HepG2 (cell line): Measurements from ENCODE around the gene ZMYND8. TPM values are rescaled to one million over a fixed set of nuclear protein-coding genes. Genes with fewer than 3 reads are reported as not detected.

Experiments
- ATAC-seq: fragments of 200-7000 bp; cut with Tn5 transposase; 3 replicates; pipeline ENCODE4 v1.9.1; 2020; ENCODE audit warnings: mild to moderate bottlenecking, moderate library complexity
- BruUV-seq: library from RNA; stranded (reverse); fragments of 400-500 nt; replicated peaks from 2 replicates; lab custom pipeline; 2021; lab: Mats Ljungman, UMichigan
- CTCF ChIA-PET: fragments of 300-600 bp; formaldehyde crosslinking; extraction: SDS; loops from one replicate; lab custom pipeline; 2021; ENCODE audit warnings: low total read pairs, inconsistent platforms, low intra/inter-chr PET ratio; lab: Yijun Ruan, JAX
- POLR2A ChIA-PET: fragments of 350-600 bp; sonication (Branson Sonifier 250); formaldehyde crosslinking; loops from one replicate; lab custom pipeline; 2020; ENCODE audit warnings: antibody characterized with exemption, inconsistent platforms; lab: Yijun Ruan, JAX
- DNase-seq: peaks from one replicate; pipeline ENCODE4 v3.0.0-alpha.2; 2015; ENCODE audit warnings: low spot score
- FAIRE-seq: peaks from 3 replicates; lab custom pipeline; 2011; peaks lifted over from hg19 to GRCh38; lab: Jason Lieb, UNC
- H2AFZ ChIP-seq: one replicate; pipeline ENCODE4 v1.6.1; 2011; ENCODE audit warnings: low read length, inconsistent platforms
- H3K27ac ChIP-seq: fragments of 300-600 bp; 3 replicates; pipeline ENCODE4 v1.8.0; 2011; ENCODE audit warnings: mixed run types, mild to moderate bottlenecking, mixed read lengths, low read length, inconsistent platforms; ENCODE audit not compliant: insufficient read depth; ENCODE audit errors: extremely low read length
- H3K27me3 ChIP-seq, 2 experiments: fragments of 200-600 bp in 1 of 2; 2 replicates in 1 of 2; 3 replicates in 1 of 2; pipeline versions ENCODE4 v1.6.0 to v1.8.0; 2011; ENCODE audit warnings: low read length in 2 of 2, mild to moderate bottlenecking in 2 of 2, moderate library complexity in 2 of 2, inconsistent platforms in 1 of 2; ENCODE audit not compliant: insufficient read depth in 2 of 2, control insufficient read depth in 1 of 2
- H3K36me3 ChIP-seq, 2 experiments: fragments of 200-600 bp in 1 of 2; replicated peaks in 1 of 2; 2 replicates in 1 of 2; 3 replicates in 1 of 2; pipeline versions ENCODE4 v1.5.1 to v1.8.0; 2011; ENCODE audit warnings: low read length in 2 of 2, inconsistent platforms in 1 of 2; ENCODE audit not compliant: insufficient read depth in 2 of 2, control insufficient read depth in 1 of 2
- H3K4me1 ChIP-seq: 2 replicates; pipeline ENCODE4 v1.5.1; 2012; ENCODE audit warnings: low read length, inconsistent platforms; ENCODE audit not compliant: insufficient read depth
- H3K4me2 ChIP-seq: 2 replicates; pipeline ENCODE4 v1.6.0; 2011; ENCODE audit warnings: low read depth, low read length, inconsistent platforms
- H3K4me3 ChIP-seq, 3 experiments: fragments of 200-600 bp in 1 of 3; sonication (generic), shearing (Covaris generic) in 1 of 3; replicated peaks in 1 of 3; 2 replicates each; pipeline ENCODE4 v1.5.1; 2011 to 2016; ENCODE audit warnings: low read length in 3 of 3, inconsistent platforms in 2 of 3, low read depth in 2 of 3, mild to moderate bottlenecking in 2 of 3, control low read depth in 1 of 3, mixed read lengths in 1 of 3; ENCODE audit not compliant: insufficient read depth in 1 of 3
- H3K79me2 ChIP-seq: one replicate; pipeline ENCODE4 v1.6.1; 2011; ENCODE audit warnings: low read length, inconsistent platforms; ENCODE audit not compliant: insufficient read depth
- H3K9ac ChIP-seq: 2 replicates; pipeline ENCODE4 v1.6.0; 2011; ENCODE audit warnings: mild to moderate bottlenecking, low read depth, low read length, inconsistent platforms; ENCODE audit not compliant: insufficient read depth
- H3K9me3 ChIP-seq: 2 replicates; pipeline ENCODE4 v1.5.1; 2012; ENCODE audit warnings: mild to moderate bottlenecking, low read length
- H4K20me1 ChIP-seq: 2 replicates; pipeline ENCODE4 v1.6.0; 2011; ENCODE audit warnings: inconsistent platforms, mild to moderate bottlenecking, low read length, moderate library complexity; ENCODE audit not compliant: insufficient read depth
- ARNT ChIP-seq: fragments of 450-650 bp; IDR thresholded peaks from 2 replicates; pipeline ENCODE4 v1.6.1; 2017
- EP300 ChIP-seq, 3 experiments: sonication (generic) in 1 of 3; formaldehyde crosslinking in 1 of 3; IDR thresholded peaks; 2 replicates each; pipeline versions ENCODE4 v1.5.1 to v1.6.1; 2011 to 2020; ENCODE audit warnings: low read depth in 2 of 3, low read length in 2 of 3, borderline replicate concordance in 1 of 3, improper control_type of control experiment in 1 of 3, mild to moderate bottlenecking in 1 of 3, missing genetic modification reagents in 1 of 3, moderate library complexity in 1 of 3
- HNRNPK ChIP-seq: fragments of 200-400 bp; formaldehyde crosslinking; IDR thresholded peaks from 2 replicates; pipeline ENCODE4 v1.6.1; 2018; ENCODE audit warnings: low read length, low read depth, moderate library complexity, mild to moderate bottlenecking; ENCODE audit not compliant: poor library complexity, severe bottlenecking
- JUNB ChIP-seq: sonication (generic); formaldehyde crosslinking; IDR thresholded peaks from 2 replicates; pipeline ENCODE4 v1.8.0; 2022; ENCODE audit warnings: missing genetic modification reagents, mild to moderate bottlenecking, borderline replicate concordance
- NFYC ChIP-seq: IDR thresholded peaks from 2 replicates; pipeline ENCODE4 v1.6.1; 2016; ENCODE audit warnings: missing genetic modification reagents, missing compliant biosample characterization
- RNF2 ChIP-seq: fragments of 450-650 bp; conservative IDR thresholded peaks from 2 replicates; pipeline ENCODE4 v1.6.1; 2016; ENCODE audit warnings: low read depth
- SAP130 ChIP-seq: IDR thresholded peaks from 2 replicates; pipeline ENCODE4 v1.6.1; 2016; ENCODE audit warnings: low read depth
- SMAD9 ChIP-seq: sonication (generic); formaldehyde crosslinking; IDR thresholded peaks from 2 replicates; pipeline ENCODE4 v1.5.1; 2020; ENCODE audit warnings: mild to moderate bottlenecking, missing genetic modification reagents
- SRF ChIP-seq: IDR thresholded peaks from 2 replicates; pipeline ENCODE4 v1.6.1; 2011; ENCODE audit warnings: mild to moderate bottlenecking, low read depth, low read length, moderate library complexity
- ZFP37 ChIP-seq: sonication (generic); formaldehyde crosslinking; IDR thresholded peaks from 2 replicates; pipeline ENCODE4 v1.4.0; 2020; ENCODE audit warnings: missing genetic modification reagents, borderline replicate concordance
- ZNF292 ChIP-seq: sonication (generic); formaldehyde crosslinking; IDR thresholded peaks from 2 replicates; pipeline ENCODE4 v1.8.1; 2022; ENCODE audit warnings: mild to moderate bottlenecking, low read depth, missing genetic modification reagents, borderline replicate concordance
- ZNF343 ChIP-seq: sonication (generic); formaldehyde crosslinking; IDR thresholded peaks from 2 replicates; pipeline ENCODE4 v1.4.0; 2020; ENCODE audit warnings: mild to moderate bottlenecking, missing genetic modification reagents
- ZNF382 ChIP-seq: sonication (generic); formaldehyde crosslinking; IDR thresholded peaks from 2 replicates; pipeline ENCODE4 v1.5.0; 2020; ENCODE audit warnings: missing genetic modification reagents, mild to moderate bottlenecking, borderline replicate concordance
- ZNF543 ChIP-seq: sonication (generic); formaldehyde crosslinking; IDR thresholded peaks from 2 replicates; pipeline ENCODE4 v1.4.0; 2020; ENCODE audit warnings: mild to moderate bottlenecking, missing genetic modification reagents
- WGBS: methylation state at CpG from one replicate; pipeline ENCODE4 v1.1.6; 2017; ENCODE audit warnings: low lambda C conversion rate; 5-methylcytosine and 5-hydroxymethylcytosine counted together
- in situ Hi-C: cut with HindIII; loops from 2 replicates; pipeline ENCODE4 v1.10.0; 2017; ENCODE audit warnings: low pct_unique_long_range_greater_than_20kb; ENCODE audit not compliant: extremely low pct_ligation_motif_present
- intact Hi-C: fragments of 100-400 bp; cut with micrococcal nuclease; formaldehyde crosslinking; loops from one replicate; pipeline ENCODE4 v1.10.0; 2022; ENCODE audit not compliant: unreplicated experiment
- polyA plus RNA-seq, 8 experiments: library from polyadenylated mRNA; depleted of rRNA in 3 of 8; stranded (reverse) in 7 of 8; unstranded in 1 of 8; fragments of >200 nt; fragmentation: Illumina TruSeq in 4 of 8; extraction: Trizol in 4 of 8; gene quantifications; 2 replicates each; pipeline versions ENCODE4 v1.2.1 to v1.2.3, GENCODE V29; 2011 to 2016; ENCODE audit warnings: low read depth in 4 of 8, missing spikeins in 1 of 8, mixed read lengths in 1 of 8; ENCODE audit not compliant: insufficient read depth in 1 of 8
- total RNA-seq, 5 experiments: library from RNA; depleted of rRNA; stranded (reverse); fragments of >200 nt; fragmentation: Illumina TruSeq; extraction: Trizol; gene quantifications; 2 replicates each; pipeline ENCODE4 v1.2.3, GENCODE V29; 2016; ENCODE audit warnings: low read depth in 1 of 5
- TF ChIP-seq, protein P1 (sequence below): sonication (generic); formaldehyde crosslinking; IDR thresholded peaks from 2 replicates; pipeline ENCODE4 v1.5.1; 2020; ENCODE audit warnings: mild to moderate bottlenecking, moderate library complexity, missing genetic modification reagents
- TF ChIP-seq, protein P2 (sequence below): sonication (generic); formaldehyde crosslinking; IDR thresholded peaks from 2 replicates; pipeline ENCODE4 v1.4.0; 2020; ENCODE audit warnings: mild to moderate bottlenecking, missing genetic modification reagents, borderline replicate concordance

Gene ZMYND8
- total and polyA plus RNA-seq, 2 of the 13 experiments (the other 11 are each of a cell fraction or from before 2014, with no cell fraction given), result 53.9 to 84.7 TPM

DNA sequence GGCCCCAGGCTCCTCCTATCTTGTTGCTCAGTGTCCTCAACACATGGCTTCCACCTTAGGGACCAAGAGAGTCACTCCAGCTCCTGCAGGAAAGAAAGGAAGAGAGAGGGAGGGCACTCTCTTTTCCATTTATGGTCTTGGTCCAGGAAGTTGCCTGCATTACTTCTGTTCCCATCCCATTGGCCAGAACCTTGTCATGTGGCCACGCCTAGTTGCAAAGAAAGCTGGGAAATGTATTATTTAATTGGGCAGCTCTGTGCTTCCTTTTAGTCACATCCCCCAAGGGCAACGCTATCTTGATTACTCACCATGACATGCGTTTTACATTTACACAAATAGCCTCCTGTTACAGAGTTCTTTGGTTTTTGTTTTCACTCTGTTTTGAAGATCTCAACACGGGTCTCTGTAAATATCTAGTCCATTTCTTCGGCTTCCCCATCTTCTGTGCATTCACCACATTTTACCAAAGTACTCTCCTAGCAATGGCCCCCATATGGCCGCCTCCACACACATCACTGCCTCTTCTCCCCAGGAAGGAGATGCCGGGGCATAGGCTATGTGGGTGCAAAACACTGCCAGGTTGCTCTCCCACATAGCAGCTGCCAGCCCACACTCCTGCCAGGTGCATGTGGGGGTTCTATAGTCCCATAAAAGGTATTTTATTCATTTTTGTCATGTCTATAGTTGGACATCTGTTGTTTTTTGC is 35.7 kb upstream of the ZMYND8 start:
- Histone ChIP-seq H3K27me3 (no peaks in the 10 kb centered on the region), H3K4me3 (no peak overlapping the region), H4K20me1 (no peaks in the 10 kb centered on the region), H2AFZ (peak overlapping the region; percentile 13), H3K4me1 (peaks cover 38% of the 10 kb centered on the region), H3K79me2 (no peaks in the 10 kb centered on the region), H3K36me3 (no peaks in the 10 kb centered on the region), H3K27ac (no peak overlapping the region), H3K9me3 (no peaks in the 10 kb centered on the region), H3K4me2 (peak overlapping the region; percentile 20), H3K9ac (no peak overlapping the region)
- ATAC-seq (peak; percentile 53), DNase-seq (peak; percentile 71), FAIRE-seq (no peak)
- 72% methylated on average over 7 of the region's 7 CpGs for WGBS
- intact Hi-C loops (loop anchor here (10.0 kb wide), 1 partner anchor 63 kb away; no protein-coding TSS in a partner anchor), in situ Hi-C loops (loop anchor here (25.0 kb wide), 1 partner anchor 630 kb away; no protein-coding TSS in a partner anchor)
- BruUV-seq, result no TSS peak
- POLR2A ChIA-PET, result interaction anchor here (0.6 to 3.2 kb wide), 10 partner anchors 8 to 110 kb away, joined by 3 to 26 read pairs (median 4); partner anchors contain the start of genes NCOA3 and ZMYND8
- CTCF ChIA-PET, result no interaction called here
- TF ChIP-seq NFYC (CRISPR knock-in tag), result peak; percentile 71
- TF ChIP-seq, protein P1, sequence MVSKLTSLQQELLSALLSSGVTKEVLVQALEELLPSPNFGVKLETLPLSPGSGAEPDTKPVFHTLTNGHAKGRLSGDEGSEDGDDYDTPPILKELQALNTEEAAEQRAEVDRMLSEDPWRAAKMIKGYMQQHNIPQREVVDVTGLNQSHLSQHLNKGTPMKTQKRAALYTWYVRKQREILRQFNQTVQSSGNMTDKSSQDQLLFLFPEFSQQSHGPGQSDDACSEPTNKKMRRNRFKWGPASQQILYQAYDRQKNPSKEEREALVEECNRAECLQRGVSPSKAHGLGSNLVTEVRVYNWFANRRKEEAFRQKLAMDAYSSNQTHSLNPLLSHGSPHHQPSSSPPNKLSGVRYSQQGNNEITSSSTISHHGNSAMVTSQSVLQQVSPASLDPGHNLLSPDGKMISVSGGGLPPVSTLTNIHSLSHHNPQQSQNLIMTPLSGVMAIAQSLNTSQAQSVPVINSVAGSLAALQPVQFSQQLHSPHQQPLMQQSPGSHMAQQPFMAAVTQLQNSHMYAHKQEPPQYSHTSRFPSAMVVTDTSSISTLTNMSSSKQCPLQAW (CRISPR knock-in tag), result peak; percentile 25; the same call in 1 of the 2 replicates
- TF ChIP-seq ZNF292 (CRISPR knock-in tag), result no peak
- TF ChIP-seq RNF2, result no peak
- TF ChIP-seq SAP130 (CRISPR knock-in tag), result 0 out of 2 replicates have a peak, but pooled peaks have one; percentile 14
- TF ChIP-seq ZNF382 (CRISPR knock-in tag), result no peak
- peak; percentile 94 for TF ChIP-seq SRF
- no peak for TF ChIP-seq ARNT
- TF ChIP-seq JUNB, result no peak
- no peak for TF ChIP-seq ZFP37 (CRISPR knock-in tag)
- TF ChIP-seq HNRNPK, result no peak
- TF ChIP-seq SMAD9 (CRISPR knock-in tag), result no peak
- TF ChIP-seq, protein P2, sequence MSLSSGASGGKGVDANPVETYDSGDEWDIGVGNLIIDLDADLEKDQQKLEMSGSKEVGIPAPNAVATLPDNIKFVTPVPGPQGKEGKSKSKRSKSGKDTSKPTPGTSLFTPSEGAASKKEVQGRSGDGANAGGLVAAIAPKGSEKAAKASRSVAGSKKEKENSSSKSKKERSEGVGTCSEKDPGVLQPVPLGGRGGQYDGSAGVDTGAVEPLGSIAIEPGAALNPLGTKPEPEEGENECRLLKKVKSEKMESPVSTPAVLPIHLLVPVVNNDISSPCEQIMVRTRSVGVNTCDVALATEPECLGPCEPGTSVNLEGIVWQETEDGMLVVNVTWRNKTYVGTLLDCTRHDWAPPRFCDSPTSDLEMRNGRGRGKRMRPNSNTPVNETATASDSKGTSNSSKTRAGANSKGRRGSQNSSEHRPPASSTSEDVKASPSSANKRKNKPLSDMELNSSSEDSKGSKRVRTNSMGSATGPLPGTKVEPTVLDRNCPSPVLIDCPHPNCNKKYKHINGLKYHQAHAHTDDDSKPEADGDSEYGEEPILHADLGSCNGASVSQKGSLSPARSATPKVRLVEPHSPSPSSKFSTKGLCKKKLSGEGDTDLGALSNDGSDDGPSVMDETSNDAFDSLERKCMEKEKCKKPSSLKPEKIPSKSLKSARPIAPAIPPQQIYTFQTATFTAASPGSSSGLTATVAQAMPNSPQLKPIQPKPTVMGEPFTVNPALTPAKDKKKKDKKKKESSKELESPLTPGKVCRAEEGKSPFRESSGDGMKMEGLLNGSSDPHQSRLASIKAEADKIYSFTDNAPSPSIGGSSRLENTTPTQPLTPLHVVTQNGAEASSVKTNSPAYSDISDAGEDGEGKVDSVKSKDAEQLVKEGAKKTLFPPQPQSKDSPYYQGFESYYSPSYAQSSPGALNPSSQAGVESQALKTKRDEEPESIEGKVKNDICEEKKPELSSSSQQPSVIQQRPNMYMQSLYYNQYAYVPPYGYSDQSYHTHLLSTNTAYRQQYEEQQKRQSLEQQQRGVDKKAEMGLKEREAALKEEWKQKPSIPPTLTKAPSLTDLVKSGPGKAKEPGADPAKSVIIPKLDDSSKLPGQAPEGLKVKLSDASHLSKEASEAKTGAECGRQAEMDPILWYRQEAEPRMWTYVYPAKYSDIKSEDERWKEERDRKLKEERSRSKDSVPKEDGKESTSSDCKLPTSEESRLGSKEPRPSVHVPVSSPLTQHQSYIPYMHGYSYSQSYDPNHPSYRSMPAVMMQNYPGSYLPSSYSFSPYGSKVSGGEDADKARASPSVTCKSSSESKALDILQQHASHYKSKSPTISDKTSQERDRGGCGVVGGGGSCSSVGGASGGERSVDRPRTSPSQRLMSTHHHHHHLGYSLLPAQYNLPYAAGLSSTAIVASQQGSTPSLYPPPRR, result no peak
- peak in 1 of 2 experiments; percentile 18; a peak in 1 of 4 replicates for TF ChIP-seq EP300 (IDR thresholded peaks at IDR 0.05; ENCODE audit: low read depth in 2 of 2, low read length in 2 of 2)
- TF ChIP-seq EP300 (CRISPR knock-in tag; IDR thresholded peaks at IDR 0.05; ENCODE audit: borderline replicate concordance), result no peak
- TF ChIP-seq ZNF543 (CRISPR knock-in tag), result 0 out of 2 replicates have a peak, but pooled peaks have one; percentile 16
- TF ChIP-seq ZNF343 (CRISPR knock-in tag), result no peak
